ENCODE data around the gene TNFAIP8. TPM values are rescaled to one million over a fixed set of nuclear protein-coding genes. Genes with fewer than 3 reads are reported as not detected.
A peak's percentile ranks its signal among the peaks of the same experiment; 100 is the strongest.

TNFAIP8 gene
- total and polyA plus RNA-seq, 11 donors = 3.6 to 30.8 (median 12.6) TPM

- no peak for TF ChIP-seq CTCF (IDR thresholded peaks at IDR 0.05)
- no peak for TF ChIP-seq POLR2A (IDR thresholded peaks at IDR 0.05)
- Histone ChIP-seq H3K4me1 (peaks cover 0 to 95% (median under 1%) of the 10 kb centered on the region in 12 donors), H3K27me3 (no peaks in the 10 kb centered on the region), H3K36me3 (no peaks in the 10 kb centered on the region), H3K9me3 (no peaks in the 10 kb centered on the region), H3K4me3 (no peak overlapping the region), H3K27ac (peak overlapping the region in 1 of 12 donors; percentile 86)
- 88 to 93% (median 90%) methylated on average over 10 of the region's 10 CpGs for WGBS, 4 donors
- intact Hi-C loops (cut with DNase I) = loop anchor here in 1 of 10 donors (10.0 kb wide), 1 partner anchor 76 kb away; no protein-coding TSS in a partner anchor
- ATAC-seq = peak in 1 of 4 donors; percentile 21
- DNase-seq = no peak
Observed at GRCh38 chr5:119328753-119329602, 26.8 kb upstream of the TNFAIP8 start.

GRCh38 chr5:119329666-119330065 lies 26.2 kb upstream of the TNFAIP8 start:
- Histone ChIP-seq H3K4me1 (peaks cover 0 to 90% (median under 1%) of the 10 kb centered on the region in 12 donors), H3K27ac (peak overlapping the region in 2 of 12 donors; percentile 3 to 86), H3K4me3 (no peak overlapping the region), H3K9me3 (no peaks in the 10 kb centered on the region), H3K27me3 (no peaks in the 10 kb centered on the region), H3K36me3 (no peaks in the 10 kb centered on the region)
- no peak for ATAC-seq
- DNase-seq = no peak
- intact Hi-C loops (cut with DNase I) = loop anchor here in 4 of 10 donors (5.0 to 10.0 kb wide), 5 partner anchors 62 to 345 kb away; partner anchors contain the start of gene DTWD2 (in 2 of the 4)
- WGBS, 4 donors = 73 to 83% (median 75%) methylated on average over 6 of the region's 6 CpGs
- TF ChIP-seq POLR2A (IDR thresholded peaks at IDR 0.05) = no peak
- no peak for TF ChIP-seq CTCF (IDR thresholded peaks at IDR 0.05)

GRCh38 chr5:119330367-119331183 lies 25.2 kb upstream of the TNFAIP8 start:
- H3K27ac ChIP-seq = peak overlapping the region in 2 of 12 donors; percentile 3 to 86
- peaks cover 0 to 89% (median 0%) of the 10 kb centered on the region in 12 donors for H3K4me1 ChIP-seq
- no peaks in the 10 kb centered on the region for H3K36me3 ChIP-seq
- TF ChIP-seq CTCF (IDR thresholded peaks at IDR 0.05) (no peak), POLR2A (IDR thresholded peaks at IDR 0.05) (no peak)
- H3K9me3 ChIP-seq = no peaks in the 10 kb centered on the region
- no peaks in the 10 kb centered on the region for H3K27me3 ChIP-seq
- intact Hi-C loops (cut with DNase I) = loop anchor here in 4 of 10 donors (5.0 to 10.0 kb wide), 4 partner anchors 63 to 346 kb away; partner anchors contain the start of gene DTWD2 (in 2 of the 4)
- DNase-seq (no peak), ATAC-seq (no peak)
- 76 to 81% (median 81%) methylated on average over 7 to 9 of the region's 9 CpGs for WGBS, 4 donors
- H3K4me3 ChIP-seq = no peak overlapping the region

Data from heart left ventricle (tissue), 16 donors.